Measurements from ENCODE around the gene NR4A1. TPM values are rescaled to one million over a fixed set of nuclear protein-coding genes. Genes with fewer than 3 reads are reported as not detected.

Gene NR4A1
- total RNA-seq, 2 experiments from 2014 or later, result 25.3 to 29.0 TPM

Other genes starting within 250 kb of the NR4A1 start
- gene FIGNL2, start 202.7 kb upstream of the NR4A1 start, total RNA-seq (2014; rRNA removed; shearing (Covaris generic)), result not detected in 2 replicates
- gene FIGNL2, start 202.7 kb upstream of the NR4A1 start, total RNA-seq (2022), result not detected in 2 replicates
- gene ANKRD33, start 163.3 kb upstream of the NR4A1 start, total RNA-seq (2014; rRNA removed; shearing (Covaris generic)), result not detected in 2 replicates
- not detected in 2 replicates for gene ANKRD33, start 163.3 kb upstream of the NR4A1 start, total RNA-seq (2022)
- gene ACVRL1, start 143.9 kb upstream of the NR4A1 start, total RNA-seq (2014; rRNA removed; shearing (Covaris generic)), result not detected in 2 replicates
- not detected in 2 replicates for gene ACVRL1, start 143.9 kb upstream of the NR4A1 start, total RNA-seq (2022)
- gene ACVR1B, start 99.7 kb upstream of the NR4A1 start, total RNA-seq (2014; rRNA removed; shearing (Covaris generic)), result 3.0 and 4.1 TPM in 2 replicates
- gene ACVR1B, start 99.7 kb upstream of the NR4A1 start, total RNA-seq (2022), result 6.1 and 6.8 TPM in 2 replicates
- 0.41 and 0.66 TPM in 2 replicates for gene TAMALIN, start 44.5 kb upstream of the NR4A1 start, total RNA-seq (2014; rRNA removed; shearing (Covaris generic))
- 0.89 and 1.3 TPM in 2 replicates for gene TAMALIN, start 44.5 kb upstream of the NR4A1 start, total RNA-seq (2022)
- 53.9 and 65.5 TPM in 2 replicates for gene ATG101, start 18.5 kb downstream of the NR4A1 start, total RNA-seq (2014; rRNA removed; shearing (Covaris generic))
- 30.7 and 38.0 TPM in 2 replicates for gene ATG101, start 18.5 kb downstream of the NR4A1 start, total RNA-seq (2022)
- gene SMIM41, start 28.3 kb downstream of the NR4A1 start, total RNA-seq (2014; rRNA removed; shearing (Covaris generic)), result not detected in 2 replicates
- not detected in 2 replicates for gene SMIM41, start 28.3 kb downstream of the NR4A1 start, total RNA-seq (2022)
- not detected in 2 replicates for gene KRT80, start 140.6 kb downstream of the NR4A1 start, total RNA-seq (2014; rRNA removed; shearing (Covaris generic))
- gene KRT80, start 140.6 kb downstream of the NR4A1 start, total RNA-seq (2022), result not detected in 2 replicates
- gene KRT7, start 181.8 kb downstream of the NR4A1 start, total RNA-seq (2014; rRNA removed; shearing (Covaris generic)), result not detected in 2 replicates
- gene KRT7, start 181.8 kb downstream of the NR4A1 start, total RNA-seq (2022), result 1.9 TPM in 1 of 2 replicates, not detected in the other
- not detected in 2 replicates for gene KRT86, start 223.2 kb downstream of the NR4A1 start, total RNA-seq (2014; rRNA removed; shearing (Covaris generic))
- not detected in 2 replicates for gene KRT86, start 223.2 kb downstream of the NR4A1 start, total RNA-seq (2022)
- gene KRT81, start 240.1 kb downstream of the NR4A1 start, total RNA-seq (2014; rRNA removed; shearing (Covaris generic)), result not detected in 2 replicates
- not detected in 2 replicates for gene KRT81, start 240.1 kb downstream of the NR4A1 start, total RNA-seq (2022)

Measured in OCI-LY7 (cell line).